ENCODE data around the gene CRYBG1. TPM values are rescaled to one million over a fixed set of nuclear protein-coding genes. Genes with fewer than 3 reads are reported as not detected.

The CRYBG1 gene
- polyA plus RNA-seq, 1 donor (not counting 4 experiments of a cell fraction or from before 2014, with no cell fraction given), result 54.7 TPM

GRCh38 chr6:106451439-106451838 lies 90.9 kb downstream of the CRYBG1 start:
- FAIRE-seq (peak; percentile 53), DNase-seq (ENCODE audit: low read depth, low spot score) (no peak)
- Histone ChIP-seq H2AFZ (ENCODE audit: control insufficient read depth, low read length) (no peak overlapping the region), H4K20me1 (ENCODE audit: control insufficient read depth, extremely low read depth, insufficient read depth, low read length) (no peaks in the 10 kb centered on the region), H3K4me3 (ENCODE audit: control insufficient read depth in 2 of 3, extremely low read depth in 1 of 3, insufficient read depth in 2 of 3, low read depth in 1 of 3, low read length in 3 of 3) (no peak overlapping the region), H3K4me1 (ENCODE audit: control insufficient read depth, extremely low read depth, insufficient read depth, low read length) (peaks cover 21% of the 10 kb centered on the region), H3K9ac (ENCODE audit: control insufficient read depth, extremely low read depth, insufficient read depth, low read length) (no peak overlapping the region), H3K9me1 (ENCODE audit: control insufficient read depth, extremely low read depth, insufficient read depth, low read length) (no peaks in the 10 kb centered on the region), H3K79me2 (ENCODE audit: control insufficient read depth, insufficient read depth, low read length) (no peaks in the 10 kb centered on the region), H3K4me2 (ENCODE audit: control insufficient read depth, extremely low read depth, insufficient read depth, low read depth, low read length) (peak overlapping the region; percentile 29), H3K9me3 (ENCODE audit: control insufficient read depth, low read depth, low read length) (no peaks in the 10 kb centered on the region), H3K27ac (ENCODE audit: control insufficient read depth, insufficient read depth, low read length) (peak overlapping the region; percentile 10), H3K36me3 (ENCODE audit: control insufficient read depth in 2 of 2, extremely low read depth in 1 of 2, insufficient read depth in 2 of 2, low read length in 2 of 2) (peaks cover 0 to 2% of the 10 kb centered on the region in 2 experiments), H3K27me3 (ENCODE audit: control insufficient read depth, extremely low read depth, insufficient read depth, low read length) (no peaks in the 10 kb centered on the region)
- TF ChIP-seq CTCF (optimal IDR thresholded peaks at IDR 0.05 in 1 of 3, IDR thresholded peaks at IDR 0.05 in 1 of 3, conservative IDR thresholded peaks at IDR 0.05 in 1 of 3; ENCODE audit: extremely low read depth in 1 of 3, insufficient read depth in 2 of 3, low read length in 3 of 3) (no peak), EZH2 (IDR thresholded peaks at IDR 0.05; ENCODE audit: low read length) (no peak)
- dilution Hi-C loops (cut with MboI; ENCODE audit: extremely low pct_ligation_motif_present, low sequenced_read_pairs), result no loop called here

- H4K20me1 ChIP-seq (ENCODE audit: control insufficient read depth, extremely low read depth, insufficient read depth, low read length), result no peaks in the 10 kb centered on the region
- H3K4me3 ChIP-seq (ENCODE audit: control insufficient read depth in 2 of 3, extremely low read depth in 1 of 3, insufficient read depth in 2 of 3, low read depth in 1 of 3, low read length in 3 of 3), result no peak overlapping the region
- peaks cover 21% of the 10 kb centered on the region for H3K4me1 ChIP-seq (ENCODE audit: control insufficient read depth, extremely low read depth, insufficient read depth, low read length)
- H3K27me3 ChIP-seq (ENCODE audit: control insufficient read depth, extremely low read depth, insufficient read depth, low read length), result no peaks in the 10 kb centered on the region
- no peaks in the 10 kb centered on the region for H3K9me3 ChIP-seq (ENCODE audit: control insufficient read depth, low read depth, low read length)
- peaks cover 0 to 2% of the 10 kb centered on the region in 2 experiments for H3K36me3 ChIP-seq (ENCODE audit: control insufficient read depth in 2 of 2, extremely low read depth in 1 of 2, insufficient read depth in 2 of 2, low read length in 2 of 2)
- TF ChIP-seq EZH2 (IDR thresholded peaks at IDR 0.05; ENCODE audit: low read length) (no peak), CTCF (optimal IDR thresholded peaks at IDR 0.05 in 1 of 3, IDR thresholded peaks at IDR 0.05 in 1 of 3, conservative IDR thresholded peaks at IDR 0.05 in 1 of 3; ENCODE audit: extremely low read depth in 1 of 3, insufficient read depth in 2 of 3, low read length in 3 of 3) (no peak)
- H3K9ac ChIP-seq (ENCODE audit: control insufficient read depth, extremely low read depth, insufficient read depth, low read length), result no peak overlapping the region
- no peak overlapping the region for H3K27ac ChIP-seq (ENCODE audit: control insufficient read depth, insufficient read depth, low read length)
- no peaks in the 10 kb centered on the region for H3K9me1 ChIP-seq (ENCODE audit: control insufficient read depth, extremely low read depth, insufficient read depth, low read length)
- no peaks in the 10 kb centered on the region for H3K79me2 ChIP-seq (ENCODE audit: control insufficient read depth, insufficient read depth, low read length)
- H3K4me2 ChIP-seq (ENCODE audit: control insufficient read depth, extremely low read depth, insufficient read depth, low read depth, low read length), result peak overlapping the region; percentile 12
- FAIRE-seq, result peak; percentile 53
- no peak overlapping the region for H2AFZ ChIP-seq (ENCODE audit: control insufficient read depth, low read length)
- DNase-seq (ENCODE audit: low read depth, low spot score), result no peak
- dilution Hi-C loops (cut with MboI; ENCODE audit: extremely low pct_ligation_motif_present, low sequenced_read_pairs), result no loop called here
Observed at GRCh38 chr6:106452628-106453027, 92.1 kb downstream of the CRYBG1 start.
